HEK293 (cell line): Measurements from ENCODE around the gene RIC8A.
"Not testable (repeated sequence)": the region's sequence is repeated elsewhere in the genome, so short reads cannot be mapped to it uniquely, and the experiment has no call there.

ENCODE experiments used
- CTCF ChIA-PET: fragments of 350-600 bp; formaldehyde crosslinking; extraction: SDS; loops from one replicate; lab custom pipeline; 2021; ENCODE audit warnings: antibody characterized with exemption; lab: Yijun Ruan, JAX
- POLR2A ChIA-PET: fragments of 300-600 bp; formaldehyde crosslinking; extraction: SDS; loops from one replicate; lab custom pipeline; 2020; ENCODE audit warnings: antibody characterized with exemption, inconsistent platforms; lab: Yijun Ruan, JAX
- H3K27ac ChIP-seq: fragments of 200-500 bp; sonication (Bioruptor generic); 2 replicates; pipeline ENCODE4 v1.5.1; 2014; ENCODE audit warnings: low read depth, low read length, control low read depth, inconsistent platforms; ENCODE audit errors: extremely low read depth
- H3K36me3 ChIP-seq, 2 experiments: fragments of 200-500 bp in 1 of 2; sonication (Bioruptor generic) in 1 of 2; 1 replicate in 1 of 2; 2 replicates in 1 of 2; pipeline ENCODE4 v1.5.1; 2014 to 2017; ENCODE audit warnings: inconsistent platforms in 2 of 2, low read length in 2 of 2; ENCODE audit not compliant: control insufficient read depth in 2 of 2, insufficient read depth in 1 of 2
- H3K4me1 ChIP-seq: fragments of 200-500 bp; sonication (Bioruptor generic); 2 replicates; pipeline ENCODE4 v1.5.1; 2014; ENCODE audit warnings: mild to moderate bottlenecking, low read length, inconsistent platforms; ENCODE audit not compliant: control insufficient read depth, insufficient read depth
- H3K4me3 ChIP-seq: 2 replicates; pipeline ENCODE4 v1.5.1; 2011; ENCODE audit warnings: low read depth, mild to moderate bottlenecking, control low read depth, low read length, moderate library complexity
- H3K9me3 ChIP-seq: fragments of 200-500 bp; sonication (Bioruptor generic); 2 replicates; pipeline ENCODE4 v1.5.1; 2014; ENCODE audit warnings: low read depth, low read length, inconsistent platforms; ENCODE audit not compliant: control insufficient read depth, insufficient read depth
- BCL11B ChIP-seq: fragments of 450-650 bp; formaldehyde crosslinking; IDR thresholded peaks from 2 replicates; pipeline ENCODE4 v1.5.1; 2016; ENCODE audit warnings: low read depth, missing biosample characterization, missing genetic modification characterization
- KLF1 ChIP-seq: fragments of 450-650 bp; formaldehyde crosslinking; IDR thresholded peaks from 2 replicates; pipeline ENCODE4 v1.5.1; 2016; ENCODE audit warnings: missing biosample characterization, missing genetic modification characterization
- OSR2 ChIP-seq: fragments of 450-650 bp; formaldehyde crosslinking; IDR thresholded peaks from 2 replicates; pipeline ENCODE4 v1.5.1; 2016; ENCODE audit warnings: missing biosample characterization, missing genetic modification characterization
- PATZ1 ChIP-seq: fragments of 450-650 bp; formaldehyde crosslinking; IDR thresholded peaks from 2 replicates; pipeline ENCODE4 v1.5.1; 2016; ENCODE audit warnings: missing biosample characterization, missing genetic modification characterization
- YY2 ChIP-seq: fragments of 450-650 bp; formaldehyde crosslinking; IDR thresholded peaks from 2 replicates; pipeline ENCODE4 v1.5.1; 2016; ENCODE audit warnings: missing biosample characterization, missing genetic modification characterization
- ZBTB1 ChIP-seq: fragments of 450-650 bp; formaldehyde crosslinking; IDR thresholded peaks from 2 replicates; pipeline ENCODE4 v1.5.1; 2016; ENCODE audit warnings: missing biosample characterization, missing genetic modification characterization
- ZBTB20 ChIP-seq: fragments of 450-650 bp; formaldehyde crosslinking; IDR thresholded peaks from 2 replicates; pipeline ENCODE4 v1.5.1; 2016; ENCODE audit warnings: missing biosample characterization, missing genetic modification characterization
- ZBTB48 ChIP-seq: fragments of 450-650 bp; formaldehyde crosslinking; IDR thresholded peaks from 2 replicates; pipeline ENCODE4 v1.5.1; 2016; ENCODE audit warnings: missing biosample characterization, missing genetic modification characterization
- ZBTB8A ChIP-seq: fragments of 450-650 bp; formaldehyde crosslinking; IDR thresholded peaks from 2 replicates; pipeline ENCODE4 v1.5.1; 2016; ENCODE audit warnings: missing biosample characterization, missing genetic modification characterization
- ZFP69B ChIP-seq: fragments of 450-650 bp; formaldehyde crosslinking; IDR thresholded peaks from 2 replicates; pipeline ENCODE4 v1.5.1; 2016; ENCODE audit warnings: missing biosample characterization, missing genetic modification characterization
- ZIC2 ChIP-seq: fragments of 450-650 bp; formaldehyde crosslinking; IDR thresholded peaks from 2 replicates; pipeline ENCODE4 v1.5.1; 2016; ENCODE audit warnings: missing biosample characterization, missing genetic modification characterization
- ZNF112 ChIP-seq: fragments of 450-650 bp; formaldehyde crosslinking; IDR thresholded peaks from 2 replicates; pipeline ENCODE4 v1.5.0; 2017; ENCODE audit warnings: missing biosample characterization, missing genetic modification characterization
- ZNF140 ChIP-seq: fragments of 450-650 bp; formaldehyde crosslinking; IDR thresholded peaks from 2 replicates; pipeline ENCODE4 v1.5.1; 2016; ENCODE audit warnings: missing biosample characterization, missing genetic modification characterization
- ZNF266 ChIP-seq: fragments of 450-650 bp; formaldehyde crosslinking; IDR thresholded peaks from 2 replicates; pipeline ENCODE4 v1.5.1; 2016; ENCODE audit warnings: missing biosample characterization, missing genetic modification characterization, low read depth
- ZNF280C ChIP-seq: fragments of 450-650 bp; formaldehyde crosslinking; IDR thresholded peaks from 2 replicates; pipeline ENCODE4 v1.5.1; 2016; ENCODE audit warnings: missing biosample characterization, missing genetic modification characterization
- ZNF292 ChIP-seq: fragments of 450-650 bp; formaldehyde crosslinking; IDR thresholded peaks from 2 replicates; pipeline ENCODE4 v1.5.1; 2016; ENCODE audit warnings: low read depth, missing biosample characterization, missing genetic modification characterization, borderline replicate concordance
- ZNF335 ChIP-seq: fragments of 450-650 bp; formaldehyde crosslinking; conservative IDR thresholded peaks from 2 replicates; pipeline ENCODE4 v1.5.1; 2016; ENCODE audit warnings: missing biosample characterization, missing genetic modification characterization
- ZNF350 ChIP-seq: fragments of 450-650 bp; formaldehyde crosslinking; IDR thresholded peaks from 2 replicates; pipeline ENCODE4 v1.5.0; 2017; ENCODE audit warnings: missing biosample characterization, mild to moderate bottlenecking, missing genetic modification characterization
- ZNF510 ChIP-seq: fragments of 450-650 bp; formaldehyde crosslinking; IDR thresholded peaks from 2 replicates; pipeline ENCODE4 v1.5.1; 2018; ENCODE audit warnings: mild to moderate bottlenecking, missing genetic modification characterization, missing biosample characterization; ENCODE audit not compliant: insufficient replicate concordance
- ZSCAN5A ChIP-seq: fragments of 450-650 bp; formaldehyde crosslinking; IDR thresholded peaks from 2 replicates; pipeline ENCODE4 v1.5.1; 2016; ENCODE audit warnings: missing biosample characterization, missing genetic modification characterization
- TF ChIP-seq, protein P1 (sequence below): fragments of 450-650 bp; formaldehyde crosslinking; IDR thresholded peaks from 2 replicates; pipeline ENCODE4 v1.5.1; 2017; ENCODE audit warnings: missing biosample characterization, mild to moderate bottlenecking, missing genetic modification characterization, moderate library complexity

The RIC8A gene

GRCh38 chr11:207208-207862 is at the start of gene RIC8A, which contains the start of gene BET1L (continued):
- TF ChIP-seq ZNF292 (tag by site-specific recombination) (no peak), ZFP69B (tag by site-specific recombination) (0 out of 2 replicates have a peak, but pooled peaks have one; percentile 28), ZBTB8A (tag by site-specific recombination) (peak; percentile 86), ZNF335 (tag by site-specific recombination) (peak; percentile 6), YY2 (tag by site-specific recombination) (peak; percentile 45; the same call in 1 of the 2 replicates), ZIC2 (no peak), ZNF350 (tag by site-specific recombination) (no peak), ZBTB20 (tag by site-specific recombination) (no peak; the same call in 1 of the 2 replicates), OSR2 (tag by site-specific recombination) (0 out of 2 replicates have a peak, but pooled peaks have one; percentile 14), ZNF112 (tag by site-specific recombination) (no peak), PATZ1 (tag by site-specific recombination) (peak; percentile 71), ZNF140 (tag by site-specific recombination) (no peak), ZNF266 (tag by site-specific recombination) (no peak), ZSCAN5A (no peak), ZBTB1 (tag by site-specific recombination) (no peak), KLF1 (tag by site-specific recombination) (peak; percentile 26; the same call in 1 of the 2 replicates), BCL11B (tag by site-specific recombination) (no peak), ZNF510 (tag by site-specific recombination) (no peak), ZBTB48 (tag by site-specific recombination) (no peak), ZNF280C (tag by site-specific recombination) (no peak)
- TF ChIP-seq, protein P1, sequence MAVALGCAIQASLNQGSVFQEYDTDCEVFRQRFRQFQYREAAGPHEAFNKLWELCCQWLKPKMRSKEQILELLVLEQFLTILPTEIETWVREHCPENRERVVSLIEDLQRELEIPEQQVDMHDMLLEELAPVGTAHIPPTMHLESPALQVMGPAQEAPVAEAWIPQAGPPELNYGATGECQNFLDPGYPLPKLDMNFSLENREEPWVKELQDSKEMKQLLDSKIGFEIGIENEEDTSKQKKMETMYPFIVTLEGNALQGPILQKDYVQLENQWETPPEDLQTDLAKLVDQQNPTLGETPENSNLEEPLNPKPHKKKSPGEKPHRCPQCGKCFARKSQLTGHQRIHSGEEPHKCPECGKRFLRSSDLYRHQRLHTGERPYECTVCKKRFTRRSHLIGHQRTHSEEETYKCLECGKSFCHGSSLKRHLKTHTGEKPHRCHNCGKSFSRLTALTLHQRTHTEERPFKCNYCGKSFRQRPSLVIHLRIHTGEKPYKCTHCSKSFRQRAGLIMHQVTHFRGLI, result no peak
- TF ChIP-seq, all 188 proteins: peak for 26

GRCh38 chr11:180242-180641 is 27.3 kb upstream of the RIC8A start:
- CTCF ChIA-PET, H3K4me1 ChIP-seq, H3K9me3 ChIP-seq, POLR2A ChIA-PET, H3K36me3 ChIP-seq, H3K27ac ChIP-seq, H3K4me3 ChIP-seq: not testable (repeated sequence)

DNA sequence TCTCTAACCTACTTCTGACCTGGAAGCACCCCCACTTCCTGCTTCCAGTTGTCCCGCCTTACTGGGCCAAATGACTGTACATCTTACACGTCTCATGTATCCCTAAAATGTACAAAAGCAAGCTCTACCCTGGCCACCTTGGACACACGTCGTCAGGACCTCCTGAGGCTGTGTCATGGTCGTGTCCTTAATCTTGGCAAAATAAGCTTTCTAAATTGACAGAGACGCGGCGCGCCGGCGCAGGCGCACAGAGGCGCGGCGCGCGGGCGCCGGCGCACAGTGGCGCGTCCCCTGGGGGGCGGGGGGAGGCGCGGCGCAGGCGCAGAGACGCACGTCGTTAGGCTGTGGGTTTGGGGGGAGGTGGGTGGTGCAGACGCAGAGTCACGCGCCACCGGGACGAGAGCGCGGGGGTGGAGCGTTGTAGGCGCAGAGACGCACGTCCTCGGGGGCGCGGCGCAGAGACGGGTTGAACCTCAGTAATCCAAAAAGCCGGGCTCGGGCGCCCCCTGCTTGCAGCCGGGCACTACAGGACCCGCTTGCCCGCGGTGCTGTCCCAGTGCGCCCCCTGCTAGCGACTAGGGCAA is 18.2 kb upstream of the RIC8A start:
- H3K9me3 ChIP-seq, POLR2A ChIA-PET, CTCF ChIA-PET, H3K36me3 ChIP-seq, H3K27ac ChIP-seq, H3K4me3 ChIP-seq, H3K4me1 ChIP-seq: not testable (repeated sequence)

DNA sequence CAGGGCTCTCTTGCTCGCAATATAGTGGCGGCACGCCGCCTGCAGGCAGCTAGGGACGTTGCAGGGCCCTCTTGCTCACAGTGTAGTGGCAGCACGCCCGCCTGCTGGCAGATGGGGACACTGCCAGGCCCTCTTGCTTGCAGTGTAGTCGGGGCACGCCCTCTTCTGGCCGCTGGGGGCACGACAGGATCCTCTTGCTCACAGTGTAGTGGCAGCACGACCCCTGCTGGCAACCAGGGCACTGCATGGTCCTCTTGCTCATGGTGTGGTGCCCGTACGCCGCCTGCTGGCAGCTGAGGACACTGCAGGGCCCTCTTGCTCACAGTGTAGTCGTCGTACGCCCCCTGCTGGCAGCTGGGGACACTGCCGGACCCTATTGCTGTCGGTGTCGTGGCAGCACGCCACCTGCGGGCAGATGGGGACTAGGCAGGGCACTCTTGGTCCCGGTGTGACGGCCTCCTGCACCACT is 17.6 kb upstream of the RIC8A start:
- H3K4me1 ChIP-seq, H3K36me3 ChIP-seq, H3K27ac ChIP-seq, CTCF ChIA-PET, H3K4me3 ChIP-seq, POLR2A ChIA-PET, H3K9me3 ChIP-seq: not testable (repeated sequence)
